G401 (cell line): Measurements from ENCODE around the gene TREH. TPM values are rescaled to one million over a fixed set of nuclear protein-coding genes. Genes with fewer than 3 reads are reported as not detected.

Experiments used
- DNase-seq: peaks from one replicate; pipeline ENCODE4 v3.0.0-alpha.2; 2015; ENCODE audit warnings: low spot score
- in situ Hi-C: cut with HindIII; loops from 2 replicates; pipeline ENCODE4 v1.10.0; 2016; ENCODE audit warnings: low sequenced_read_pairs, mixed read lengths
- total RNA-seq: library from RNA; depleted of rRNA; stranded (reverse); fragments of >200 nt; shearing (Covaris generic); gene quantifications from 2 replicates; pipeline ENCODE4 v1.2.3, GENCODE V29; 2014

Gene TREH
- total RNA-seq, 1 experiment from 2014 or later, result not detected

DNA sequence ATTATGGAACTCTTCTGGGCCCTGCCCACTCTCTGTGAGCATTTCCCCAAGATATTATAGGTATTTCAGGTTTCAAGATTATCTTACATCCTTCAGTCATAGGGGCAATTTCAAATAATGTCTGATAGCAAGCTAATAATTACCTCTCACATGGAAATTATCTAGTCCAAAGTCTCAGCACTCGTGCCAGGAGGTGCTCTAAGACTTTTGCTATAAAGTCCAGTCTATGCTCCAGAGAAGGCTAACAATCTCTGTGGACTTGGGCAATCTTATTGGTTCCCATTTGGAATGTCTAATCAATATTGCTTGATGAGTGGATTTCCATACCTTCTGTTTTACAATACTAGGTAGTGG lies 5.4 kb downstream of the TREH start:
- in situ Hi-C loops, result no loop called here
- DNase-seq, result no peak

DNA sequence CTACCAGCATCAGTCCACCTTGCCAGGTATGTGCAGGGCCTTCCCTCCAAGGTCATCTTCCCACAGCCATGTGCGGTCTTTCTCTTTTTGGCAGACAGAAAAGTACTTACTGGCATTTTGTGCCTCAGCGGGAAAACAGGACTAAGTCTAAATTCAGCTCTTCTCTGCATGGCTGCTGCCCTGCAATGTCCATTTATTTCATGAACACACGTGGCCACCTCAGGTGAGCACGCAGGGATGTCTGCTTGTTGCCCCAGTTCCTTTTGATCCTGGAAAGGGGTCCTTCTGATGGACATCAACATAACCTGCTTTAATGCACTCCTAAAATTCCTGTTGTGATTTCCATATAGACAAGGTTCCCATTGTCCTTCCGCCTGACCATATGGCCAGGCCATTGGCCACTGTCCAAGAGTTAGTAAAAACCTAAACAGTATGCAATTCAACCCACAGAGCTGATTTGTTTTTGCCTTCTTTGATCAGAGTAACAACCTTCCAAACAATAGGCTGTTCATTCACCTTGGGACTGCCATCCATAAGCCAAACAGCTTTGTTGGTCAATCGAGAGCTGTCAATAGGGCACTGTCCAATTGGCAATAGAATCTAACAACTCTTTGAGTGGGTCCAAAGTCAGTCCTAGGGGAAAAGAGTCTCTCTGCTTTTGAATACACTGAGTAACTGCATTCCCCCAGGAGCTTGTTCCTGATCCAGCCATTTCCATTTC lies 5.9 kb downstream of the TREH start:
- DNase-seq, result peak; percentile 79
- in situ Hi-C loops, result no loop called here

DNA sequence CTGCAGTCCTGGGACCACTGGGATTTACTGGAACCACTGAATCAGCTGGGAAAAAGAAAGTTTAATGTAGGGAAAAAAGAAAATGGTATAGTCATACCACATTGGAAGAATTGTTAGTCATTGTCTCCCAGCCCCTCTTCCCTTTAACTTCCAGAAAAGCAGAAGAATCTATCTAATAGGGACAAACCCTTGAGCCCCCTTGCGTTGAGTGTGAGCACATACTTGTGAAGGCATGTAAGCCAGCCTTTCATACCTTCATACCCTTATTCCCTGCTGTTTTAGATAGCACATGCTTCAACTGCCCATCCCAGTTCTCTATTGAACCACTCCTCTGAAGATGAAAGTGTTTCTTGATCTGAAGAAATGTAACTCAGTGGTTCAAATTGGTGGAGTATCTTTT lies 6.6 kb downstream of the TREH start:
- in situ Hi-C loops, result no loop called here
- DNase-seq, result no peak

DNA sequence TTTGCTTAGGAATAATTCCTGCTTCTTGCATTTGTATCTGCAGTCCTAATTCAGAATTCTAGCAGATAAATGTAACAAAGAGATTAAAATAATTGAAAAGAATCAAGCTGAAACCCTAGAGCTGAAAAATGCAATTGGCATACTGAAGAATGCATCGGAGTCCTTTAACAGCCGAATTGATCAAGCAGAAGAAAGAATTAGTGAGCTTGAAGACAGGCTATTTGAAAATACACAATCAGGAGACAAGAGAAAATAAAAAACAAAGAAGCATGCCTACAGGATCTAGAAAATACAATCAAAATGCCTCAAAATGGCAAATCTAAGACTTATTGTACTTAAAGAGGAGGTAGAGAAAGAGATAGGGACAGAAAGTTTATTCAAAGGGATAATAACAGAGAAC lies 8.2 kb downstream of the TREH start:
- no peak for DNase-seq
- in situ Hi-C loops, result no loop called here

DNA sequence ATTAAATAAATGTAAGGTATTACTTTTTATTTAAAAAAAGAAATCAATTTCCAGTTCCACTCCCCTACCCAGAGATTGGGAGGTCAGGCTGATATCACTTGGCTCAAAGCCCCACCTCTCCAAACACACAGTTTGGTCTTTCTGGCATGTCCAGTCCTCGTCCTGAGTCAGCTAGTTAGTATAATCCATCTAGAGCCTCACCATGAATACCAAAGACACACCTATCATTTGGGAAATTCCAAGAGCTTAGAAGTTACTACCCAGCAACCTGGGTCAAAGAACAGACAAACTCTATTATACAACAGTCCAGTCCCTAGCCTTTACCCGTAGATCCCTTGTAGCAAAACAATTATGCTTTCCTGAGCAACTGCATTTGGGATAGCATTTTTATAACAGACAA lies 9.4 kb downstream of the TREH start:
- DNase-seq, result no peak

DNA sequence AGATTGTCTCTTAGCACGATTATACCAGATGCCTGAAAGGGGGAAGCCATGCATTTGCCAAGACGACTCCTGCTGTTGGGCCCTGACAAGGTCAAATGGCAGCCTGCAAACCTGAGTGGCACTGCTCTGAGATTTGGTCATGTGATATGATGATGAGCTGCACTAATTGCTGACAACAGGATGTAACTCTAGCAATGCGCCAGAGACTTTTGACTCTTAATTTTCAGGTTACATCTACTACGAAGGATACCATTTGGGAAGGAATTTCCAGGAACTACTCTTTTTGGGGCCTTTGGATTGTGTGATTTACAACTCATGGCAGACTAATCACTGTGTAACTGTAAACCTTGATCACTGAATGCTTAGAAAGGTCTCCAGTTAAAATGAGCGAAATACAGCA lies 13.1 kb downstream of the TREH start:
- DNase-seq, result no peak

More for the DNA sequence above, 9.4 kb downstream of the TREH start:
- in situ Hi-C loops, result no loop called here

DNA sequence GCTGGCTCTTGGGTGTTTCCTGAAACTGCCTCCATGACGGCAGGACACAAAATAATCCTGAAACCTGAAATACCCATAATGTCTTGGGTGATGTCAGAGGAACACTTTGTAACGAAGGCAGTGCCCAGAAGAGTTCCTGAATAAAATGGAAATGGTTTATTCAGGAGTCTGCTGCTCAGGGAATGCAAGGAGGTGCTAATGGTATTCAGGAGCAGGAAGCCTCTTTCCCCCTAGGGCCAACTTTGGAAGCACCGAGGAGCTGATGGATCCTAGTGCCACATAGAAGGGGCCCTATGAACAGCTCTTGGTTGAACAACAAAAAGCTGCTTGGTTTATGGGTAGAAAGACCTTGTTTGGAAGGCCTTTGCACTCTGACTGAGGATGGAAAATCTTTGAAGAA lies 15.5 kb downstream of the TREH start:
- in situ Hi-C loops, result no loop called here
- no peak for DNase-seq

More for the DNA sequence above, 13.1 kb downstream of the TREH start:
- in situ Hi-C loops, result no loop called here

DNA sequence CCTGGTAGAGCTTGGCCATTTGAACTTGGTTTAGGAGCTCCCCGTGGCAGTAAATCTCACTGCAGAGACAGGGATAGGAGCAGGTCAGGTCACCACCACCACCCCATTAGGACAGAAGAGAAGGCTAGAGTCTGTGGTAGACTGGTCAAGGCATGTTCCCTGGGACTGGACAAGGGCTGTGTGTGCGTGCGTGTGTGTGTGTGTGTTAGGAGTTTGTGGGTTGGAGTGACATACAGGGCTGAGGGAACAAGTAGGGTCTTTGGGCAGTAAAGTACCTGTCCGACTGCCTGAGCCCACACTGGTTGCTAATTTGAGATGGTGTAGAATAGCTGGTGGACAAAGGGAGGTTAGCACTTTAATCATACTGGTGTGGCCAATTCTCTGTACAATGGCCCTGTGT lies 16.1 kb downstream of the TREH start:
- in situ Hi-C loops, result no loop called here
- DNase-seq, result no peak

DNA sequence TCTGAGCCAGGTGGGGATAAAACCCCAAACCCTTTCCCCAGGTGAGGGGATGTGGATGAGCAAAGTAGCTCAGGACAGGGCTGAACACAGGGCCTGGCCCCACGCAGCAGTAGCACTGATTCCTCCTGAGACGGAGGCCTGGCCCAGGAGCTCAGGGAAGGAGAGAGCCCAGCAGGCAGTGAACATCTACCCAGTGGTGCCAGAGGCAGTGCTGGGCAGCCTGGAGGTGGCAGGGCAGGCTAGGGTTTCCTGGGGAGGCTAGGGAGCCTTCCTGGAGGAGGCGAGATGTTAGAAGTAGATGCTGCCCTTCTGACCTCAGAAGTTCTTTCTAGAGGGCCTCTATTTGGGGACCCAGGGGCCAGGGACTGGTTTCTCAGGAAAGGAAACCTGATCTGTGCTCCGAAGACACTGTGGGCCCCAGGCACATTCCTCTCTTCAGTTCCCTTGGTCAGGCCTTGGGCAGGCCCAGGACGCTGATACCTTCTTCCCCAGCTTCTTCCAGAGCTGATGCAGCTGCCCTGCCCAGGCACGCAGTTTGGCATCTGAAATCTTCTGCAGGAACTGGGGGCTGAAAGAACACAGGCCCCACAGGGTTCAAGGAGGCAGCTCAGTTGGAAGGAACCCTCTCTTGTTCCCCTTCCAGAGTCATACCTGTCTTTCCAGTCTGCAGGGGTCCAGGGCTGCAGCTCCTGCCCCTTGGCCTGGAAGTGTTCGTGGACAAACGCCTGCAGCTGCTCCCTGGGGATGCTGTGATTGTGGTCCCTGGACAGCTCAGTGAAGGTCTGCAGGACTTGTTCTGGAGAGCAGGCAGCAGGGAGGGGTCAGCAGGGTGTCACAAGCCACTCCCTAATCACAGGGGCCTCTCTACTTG lies 16.8 kb downstream of the TREH start:
- DNase-seq, result no peak

DNA sequence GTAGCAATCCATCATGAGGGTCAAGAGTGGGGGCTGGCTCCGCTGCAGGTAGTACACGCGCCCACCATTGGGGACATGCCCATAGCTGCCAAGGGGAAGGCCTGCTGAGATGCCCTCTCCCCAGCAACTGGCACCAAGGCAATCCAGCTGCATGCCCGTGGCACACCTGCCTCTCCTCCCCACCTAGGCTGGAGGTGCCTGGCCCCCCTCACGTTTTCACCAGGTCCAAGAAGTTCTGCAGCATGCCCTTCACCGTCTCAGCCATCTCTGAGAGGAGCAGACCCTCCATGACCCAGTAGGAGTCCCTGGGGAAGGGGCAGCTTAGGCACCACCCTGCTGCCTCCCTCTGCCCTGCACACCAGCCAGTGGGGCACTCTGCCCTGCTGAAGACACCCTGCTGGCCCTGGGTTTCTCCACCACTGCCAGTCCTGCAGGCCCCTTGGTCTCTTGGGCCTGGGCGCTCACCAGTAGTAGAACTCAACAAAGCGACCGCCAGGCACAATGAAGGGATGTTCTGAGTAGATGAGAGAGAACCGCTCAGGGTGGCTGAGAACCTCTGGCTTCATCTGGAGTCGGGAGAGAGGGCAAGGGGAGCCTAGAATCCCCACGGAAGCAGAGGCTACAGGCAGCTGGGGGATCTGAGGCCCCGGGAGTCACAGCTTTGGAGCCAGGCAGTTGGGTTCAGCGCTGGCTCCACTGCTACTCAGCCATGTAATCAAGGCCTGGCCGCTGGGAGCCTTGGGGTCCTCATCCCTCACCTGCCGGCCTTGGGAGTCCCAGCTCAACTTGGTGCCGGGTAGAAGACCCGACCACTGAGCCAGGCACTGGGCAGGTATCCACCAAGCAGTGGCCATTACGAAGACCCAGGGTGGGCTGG lies 17.8 kb downstream of the TREH start:
- no peak for DNase-seq

More for the DNA sequence above, 16.8 kb downstream of the TREH start:
- in situ Hi-C loops, result no loop called here

DNA sequence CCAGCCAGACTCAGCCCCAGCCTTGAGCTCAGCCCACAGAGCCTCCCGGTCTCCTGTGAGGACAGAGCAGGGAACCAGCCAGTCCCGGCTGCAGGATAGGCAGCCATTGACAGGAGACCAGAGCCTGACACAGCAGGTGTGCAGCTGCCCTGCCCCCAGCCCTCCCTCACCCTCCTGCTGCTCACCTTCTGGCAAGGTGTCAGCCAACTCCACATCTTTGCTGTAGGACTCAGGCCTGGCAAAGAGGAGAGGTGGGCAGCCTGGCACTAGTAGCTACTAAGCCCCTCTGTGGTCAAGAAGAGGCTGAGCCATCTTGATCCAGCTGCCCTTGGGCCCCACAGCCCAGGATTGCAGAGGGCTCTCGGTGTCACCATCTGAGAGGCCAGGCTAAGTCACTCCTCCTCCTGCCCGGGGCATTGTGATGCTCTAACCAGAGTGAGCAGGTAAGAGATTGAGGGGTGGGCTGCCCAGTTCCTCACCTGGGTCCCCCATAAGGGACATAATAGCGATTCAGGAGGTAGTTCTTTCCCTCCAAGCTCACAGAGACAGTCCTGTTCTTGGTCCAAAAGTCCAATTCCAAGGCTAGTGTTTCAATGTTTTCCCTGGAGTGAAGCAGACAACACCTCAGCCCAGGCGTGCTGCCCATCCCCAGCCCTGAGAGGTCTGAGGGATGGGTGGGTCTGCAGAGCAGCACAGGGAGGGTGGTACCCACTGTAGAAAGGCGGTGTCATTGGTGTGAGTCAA lies 18.6 kb downstream of the TREH start:
- in situ Hi-C loops, result no loop called here
- DNase-seq, result no peak

More for the DNA sequence above, 17.8 kb downstream of the TREH start:
- in situ Hi-C loops, result no loop called here

DNA sequence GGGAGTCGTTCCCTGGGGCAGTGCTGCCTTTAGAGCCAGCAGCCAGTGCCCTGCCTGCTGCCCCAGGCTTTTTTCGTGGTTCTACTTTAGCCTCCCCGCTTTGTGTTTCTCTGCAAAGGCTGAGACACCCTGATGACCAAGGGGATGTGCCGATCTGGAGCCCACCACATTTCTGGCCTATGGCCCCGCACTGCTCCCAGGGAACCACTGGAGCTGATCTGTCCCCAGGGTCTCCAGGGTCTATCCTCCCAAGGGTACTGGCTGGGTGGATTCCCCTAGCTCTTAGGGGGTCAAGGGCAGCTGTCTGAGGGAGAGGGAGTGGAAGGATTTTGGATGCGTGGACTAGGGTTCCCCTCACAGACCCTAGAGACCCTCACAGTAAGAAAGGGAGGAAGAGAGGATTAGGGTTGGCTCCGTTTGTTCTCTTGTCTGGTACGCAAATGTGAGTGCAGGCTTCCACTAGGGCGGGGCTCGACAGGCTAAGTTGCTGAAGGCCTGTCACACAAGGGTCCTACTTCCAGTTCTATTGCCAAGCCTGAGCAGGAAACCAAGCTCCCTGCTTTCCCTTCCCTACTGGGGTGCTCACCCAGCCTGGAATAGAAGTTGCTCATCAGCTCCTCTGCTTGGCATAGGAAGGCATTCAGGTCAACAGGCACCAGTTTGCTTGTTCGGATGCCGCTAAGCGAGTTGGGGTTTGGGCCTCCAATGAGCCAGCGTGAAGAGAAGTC lies 19.3 kb downstream of the TREH start:
- in situ Hi-C loops, result no loop called here
- DNase-seq, result no peak

DNA sequence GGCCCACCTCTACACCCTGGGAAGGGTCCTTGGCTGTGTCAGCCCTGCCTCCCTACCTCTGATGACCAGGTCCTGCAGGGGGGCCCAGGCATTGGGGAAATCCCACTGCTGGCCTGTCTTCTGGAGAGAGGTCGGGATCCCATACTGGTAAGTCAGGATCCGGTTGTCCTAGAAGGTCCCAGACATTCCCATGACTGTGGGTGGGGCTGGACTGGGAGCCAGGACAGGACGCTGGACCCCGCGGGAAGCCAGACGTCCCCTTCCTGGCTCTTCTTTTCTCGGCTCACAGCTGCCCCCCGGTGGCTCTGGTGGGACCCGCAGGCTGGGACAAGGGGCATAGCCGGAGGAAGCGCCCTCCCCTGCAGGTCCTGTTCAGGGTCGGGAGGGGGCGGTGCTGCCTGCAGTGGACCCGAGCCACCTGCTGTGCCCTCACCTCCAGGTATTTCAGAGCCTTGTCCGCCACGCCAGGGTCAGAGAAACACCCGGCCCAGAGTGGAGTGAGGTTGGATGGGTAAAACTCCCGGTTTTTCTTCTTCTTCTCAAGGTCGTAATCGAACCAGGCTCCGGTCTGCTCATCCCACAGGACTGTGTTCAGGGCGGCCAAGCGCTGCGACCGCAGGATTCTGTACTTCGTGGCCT lies 20.0 kb downstream of the TREH start:
- DNase-seq, result peak; percentile 87
- in situ Hi-C loops, result no loop called here

DNA sequence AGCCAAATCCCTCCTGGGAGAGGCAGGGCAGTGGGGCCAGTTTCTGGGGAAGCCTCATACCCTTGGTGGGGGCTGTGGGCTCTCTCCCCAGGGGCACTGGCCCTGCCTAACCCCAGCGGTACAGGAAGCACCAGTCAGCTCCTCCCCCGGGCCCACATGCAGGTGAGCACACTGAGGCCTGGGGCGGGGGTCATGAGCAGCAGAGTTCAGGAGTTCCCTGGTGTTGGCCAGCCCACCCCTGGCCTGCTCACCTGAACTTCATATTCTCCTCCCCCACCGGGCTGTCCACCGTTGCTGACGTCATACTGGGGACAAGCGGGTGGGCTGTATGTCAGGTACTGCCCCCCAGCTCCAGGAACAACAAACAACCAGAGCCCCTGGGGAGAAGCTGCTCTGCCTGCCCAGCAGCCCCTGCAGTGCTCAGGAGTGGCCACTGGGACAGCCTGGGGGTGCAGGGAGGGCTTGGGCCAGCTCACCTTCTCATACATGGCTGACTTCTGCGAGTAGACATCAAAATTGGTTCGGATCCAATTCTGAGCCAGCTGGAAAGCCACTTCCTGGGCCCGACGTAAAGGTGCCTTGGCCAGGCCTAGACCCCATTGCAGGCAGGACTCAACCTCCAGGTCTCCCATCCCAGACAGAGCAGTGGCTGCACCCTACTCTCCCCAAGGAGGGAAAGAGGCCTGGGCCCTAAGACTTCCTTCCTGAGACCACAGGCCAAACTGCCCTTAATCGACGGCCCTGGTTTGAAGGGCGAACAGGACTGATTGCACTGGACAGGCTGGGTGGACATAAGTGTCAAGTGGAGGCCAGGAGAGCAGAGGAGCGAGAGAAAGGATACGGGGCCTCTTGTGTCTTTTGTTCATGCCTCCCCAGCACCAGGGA lies 20.8 kb downstream of the TREH start:
- no peak for DNase-seq
- in situ Hi-C loops, result no loop called here

DNA sequence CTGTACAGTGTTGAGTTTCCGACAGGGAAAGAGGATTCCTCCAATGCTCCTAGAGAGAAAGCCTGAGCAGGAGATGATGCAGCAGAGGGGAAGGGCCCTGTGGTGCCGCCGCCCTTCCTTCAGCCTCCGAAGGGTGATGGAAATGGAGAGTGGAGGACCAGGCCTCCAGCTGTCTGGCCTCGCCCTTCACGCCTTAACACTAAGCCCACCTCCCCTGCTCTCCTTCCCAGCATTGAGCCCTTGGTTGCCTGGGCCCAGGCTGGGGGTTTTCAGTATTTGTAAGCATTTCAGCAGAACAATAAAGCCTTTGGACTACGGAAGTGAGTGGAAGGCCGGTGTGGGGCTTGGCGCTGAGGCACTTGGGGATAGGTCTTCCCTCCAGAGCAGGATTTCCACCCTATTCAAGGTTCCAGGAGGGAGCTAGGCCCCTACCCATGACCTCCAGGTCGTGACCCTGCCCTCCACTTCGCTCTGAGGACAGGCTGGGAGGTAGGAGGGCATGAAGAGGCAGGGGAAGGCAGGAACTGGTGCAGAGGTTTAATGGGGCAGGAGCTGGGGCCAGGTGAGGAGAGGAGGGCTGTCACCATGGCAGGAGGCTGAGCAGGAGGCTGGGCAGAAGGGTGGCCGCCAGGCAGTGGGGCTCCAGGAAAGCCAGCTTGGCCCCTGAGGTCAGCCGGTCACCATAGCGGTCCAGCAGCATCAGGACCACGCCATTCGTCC lies 21.6 kb downstream of the TREH start:
- in situ Hi-C loops, result no loop called here

DNA sequence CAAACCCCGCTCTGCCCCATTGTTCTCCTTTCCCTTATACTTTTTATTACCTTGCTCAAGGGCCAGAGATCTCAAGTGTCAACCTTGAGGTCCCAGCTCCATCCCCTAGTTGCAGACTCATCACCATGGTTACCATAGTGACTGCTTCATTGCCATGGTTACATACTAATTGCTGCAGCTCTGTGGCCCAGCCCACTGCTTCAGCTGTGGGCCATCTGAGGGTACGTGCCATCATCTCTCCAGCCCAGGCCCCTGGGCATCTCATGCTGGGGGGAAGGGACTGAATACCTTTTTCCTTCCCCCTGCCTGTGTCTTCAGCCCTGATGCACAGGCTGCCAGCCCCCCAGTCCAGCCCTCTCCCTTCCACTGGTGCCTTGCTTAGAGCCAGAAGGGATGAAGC lies 22.2 kb downstream of the TREH start:
- DNase-seq, result no peak
- in situ Hi-C loops, result no loop called here

More for the DNA sequence above, 21.6 kb downstream of the TREH start:
- no peak for DNase-seq
